ENCODE data around the gene NDE1. TPM values are rescaled to one million over a fixed set of nuclear protein-coding genes. Genes with fewer than 3 reads are reported as not detected.
A peak's percentile ranks its signal among the peaks of the same experiment; 100 is the strongest.

NDE1 gene
- total and polyA plus RNA-seq, 2 of the 4 experiments (the other 2 are of a cell fraction) = 22.7 to 29.2 TPM

DNA sequence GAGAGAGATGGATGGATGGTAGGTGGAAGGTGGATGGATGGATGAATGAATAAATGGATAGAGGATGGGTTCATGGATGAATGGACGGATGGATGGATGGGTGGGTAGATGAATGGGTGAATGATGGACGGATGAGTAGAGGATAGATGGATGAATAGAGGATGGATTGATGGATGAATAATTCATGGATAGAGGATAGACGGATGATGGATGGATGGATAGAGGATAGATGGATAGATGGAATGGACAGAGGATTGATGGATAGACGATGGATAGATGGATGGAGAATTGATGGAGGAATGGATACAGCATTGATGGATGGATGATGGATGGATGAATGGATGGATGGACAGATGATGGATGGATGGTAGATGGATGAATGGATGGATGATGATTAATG is 115.1 kb downstream of the NDE1 start:
- peaks cover 3% of the 10 kb centered on the region for H3K4me1 ChIP-seq (ENCODE audit: control insufficient read depth, insufficient read depth, low read length)
- H3K56ac ChIP-seq (ENCODE audit: extremely low read depth, insufficient read depth, low read length) = no peak overlapping the region
- DNase-seq (no peak), ATAC-seq (ENCODE audit: low read depth) (no peak)
- no peaks in the 10 kb centered on the region for H3K79me1 ChIP-seq (ENCODE audit: low read depth in 1 of 2, low read length in 2 of 2)
- no peak overlapping the region for H3K4ac ChIP-seq (ENCODE audit: low read depth, low read length)
- POLR2A ChIA-PET (ENCODE audit: unreplicated experiment) = no interaction called here
- H3K27ac ChIP-seq (ENCODE audit: insufficient read depth, low read length) = peak overlapping the region; percentile 49; the same call in 1 of the 2 replicates
- 82 to 100% methylated on average over 3 to 4 of the region's 4 CpGs for WGBS, 2 experiments (ENCODE audit: extremely low coverage in 2 of 2, insufficient read length in 1 of 2)
- H3K23ac ChIP-seq (ENCODE audit: low read depth, low read length) = no peak overlapping the region
- no peak overlapping the region for H4K91ac ChIP-seq (ENCODE audit: insufficient read depth, low read depth, low read length)
- no peak overlapping the region for H2BK120ac ChIP-seq (ENCODE audit: low read depth, low read length)
- peaks cover 8% of the 10 kb centered on the region for H3K27me3 ChIP-seq (ENCODE audit: control insufficient read depth, insufficient read depth, low read length)
- intact Hi-C loops (cut with micrococcal nuclease) = loop anchor here (5.0 kb wide), 2 partner anchors 57 to 362 kb away; no protein-coding TSS in a partner anchor
- CTCF ChIA-PET = interaction anchor here (0.8 to 1.8 kb wide), 3 partner anchors 8 to 16 kb away, joined by 3 to 5 read pairs (median 4); no protein-coding TSS in a partner anchor
- H2BK15ac ChIP-seq (ENCODE audit: low read depth, low read length) = no peak overlapping the region
- in situ Hi-C loops (cut with MboI; ENCODE audit: low sequenced_read_pairs) = loop anchor here (10.0 kb wide), 1 partner anchor 430 kb away; no protein-coding TSS in a partner anchor
- H3K14ac ChIP-seq (replicated peaks; ENCODE audit: low read depth, low read length) = no peak overlapping the region
- no peak for TF ChIP-seq RCOR1 (IDR thresholded peaks at IDR 0.05; ENCODE audit: insufficient replicate concordance, low read length)
- no peak for TF ChIP-seq POLR2A (IDR thresholded peaks at IDR 0.05; ENCODE audit: low read depth, low read length)
- H3K9ac ChIP-seq (ENCODE audit: low read depth, low read length) = no peak overlapping the region
- H2BK5ac ChIP-seq (ENCODE audit: low read depth, low read length, poor library complexity, severe bottlenecking) = no peak overlapping the region
- no peak overlapping the region for H3K4me2 ChIP-seq (ENCODE audit: low read depth, low read length)
- no peak overlapping the region for H4K5ac ChIP-seq (ENCODE audit: low read depth, low read length)
- H4K20me1 ChIP-seq (ENCODE audit: insufficient read depth, low read length) = no peaks in the 10 kb centered on the region
- no peak overlapping the region for H3K18ac ChIP-seq (ENCODE audit: low read depth, low read length)
- dilution Hi-C loops (cut with HindIII; ENCODE audit: low sequenced_read_pairs, unreplicated experiment) = no loop called here
- H4K8ac ChIP-seq (ENCODE audit: low read depth in 2 of 2, low read length in 2 of 2) = no peak overlapping the region
- H3K4me3 ChIP-seq (ENCODE audit: insufficient read depth, low read depth, low read length) = no peak overlapping the region
- no peaks in the 10 kb centered on the region for H3K36me3 ChIP-seq (ENCODE audit: control insufficient read depth, insufficient read depth, low read length)
- no peaks in the 10 kb centered on the region; the same call in 1 of the 2 replicates for H3K9me1 ChIP-seq (ENCODE audit: insufficient read depth, low read length)
- H3K9me3 ChIP-seq (ENCODE audit: control insufficient read depth, insufficient read depth, low read length) = no peaks in the 10 kb centered on the region
- H2AFZ ChIP-seq (replicated peaks; ENCODE audit: low read length, poor library complexity) = no peak overlapping the region
- H2AK5ac ChIP-seq (ENCODE audit: low read depth, low read length) = no peak overlapping the region
- no peak overlapping the region for H2AK9ac ChIP-seq (replicated peaks; ENCODE audit: low read depth, low read length, poor library complexity)
- H2BK20ac ChIP-seq (ENCODE audit: low read depth, low read length) = no peak overlapping the region
- no TSS peak for BruUV-seq (replicated peaks)

Data from IMR-90 (cell line).